Measurements from ENCODE around the gene LRRFIP1. TPM values are rescaled to one million over a fixed set of nuclear protein-coding genes. Genes with fewer than 3 reads are reported as not detected.

The LRRFIP1 gene
- total and polyA plus RNA-seq, 2 of the 13 experiments (the other 11 are each of a cell fraction or from before 2014, with no cell fraction given) = 15.9 to 40.5 TPM

DNA sequence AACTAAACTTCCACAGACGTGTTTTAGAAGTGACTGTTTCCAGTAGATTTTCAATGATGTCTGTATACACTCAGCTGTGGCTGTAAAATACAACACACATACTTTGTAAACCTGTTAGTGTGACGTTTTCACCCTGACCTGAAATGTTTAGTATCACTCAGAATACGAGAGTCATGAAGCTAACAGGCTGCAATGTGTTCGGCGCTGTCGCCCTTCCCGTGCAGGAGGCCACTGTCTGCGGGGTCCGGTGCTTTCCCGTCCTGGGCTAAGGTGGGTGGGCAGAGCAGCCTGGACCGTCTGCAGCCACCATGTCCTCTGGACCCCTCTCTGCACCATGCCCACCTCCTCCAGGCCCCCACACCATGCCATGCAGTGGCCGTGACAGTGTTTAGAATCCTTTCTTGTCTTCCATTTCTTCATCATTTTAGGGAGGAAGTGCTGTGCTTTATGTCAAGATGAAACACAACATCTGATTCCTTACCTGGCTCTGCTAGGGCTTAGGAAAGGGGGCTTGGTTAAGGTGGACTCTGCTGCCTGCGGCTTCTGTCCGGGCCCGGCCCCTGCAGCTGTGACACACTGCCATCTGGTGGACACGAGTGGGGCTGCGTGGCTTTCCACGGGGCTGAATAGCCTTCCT, 117.3 kb downstream of the LRRFIP1 start (continued):
- TF ChIP-seq, protein P1, sequence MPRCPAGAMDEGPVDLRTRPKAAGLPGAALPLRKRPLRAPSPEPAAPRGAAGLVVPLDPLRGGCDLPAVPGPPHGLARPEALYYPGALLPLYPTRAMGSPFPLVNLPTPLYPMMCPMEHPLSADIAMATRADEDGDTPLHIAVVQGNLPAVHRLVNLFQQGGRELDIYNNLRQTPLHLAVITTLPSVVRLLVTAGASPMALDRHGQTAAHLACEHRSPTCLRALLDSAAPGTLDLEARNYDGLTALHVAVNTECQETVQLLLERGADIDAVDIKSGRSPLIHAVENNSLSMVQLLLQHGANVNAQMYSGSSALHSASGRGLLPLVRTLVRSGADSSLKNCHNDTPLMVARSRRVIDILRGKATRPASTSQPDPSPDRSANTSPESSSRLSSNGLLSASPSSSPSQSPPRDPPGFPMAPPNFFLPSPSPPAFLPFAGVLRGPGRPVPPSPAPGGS (CRISPR knock-in tag; IDR thresholded peaks at IDR 0.05) = no peak
- TF ChIP-seq NFRKB (IDR thresholded peaks at IDR 0.05) = no peak
- TF ChIP-seq PHF8 (CRISPR knock-in tag; IDR thresholded peaks at IDR 0.05) = no peak
- TF ChIP-seq IKZF5 (CRISPR knock-in tag; IDR thresholded peaks at IDR 0.05) = peak; percentile 34; the same call in 1 of the 2 replicates
- peak; percentile 55; the same call in 1 of the 2 replicates for TF ChIP-seq FOXO1 (CRISPR knock-in tag; IDR thresholded peaks at IDR 0.05)
- 0 out of 2 replicates have a peak, but pooled peaks have one; percentile 28 for TF ChIP-seq FOXA3 (CRISPR knock-in tag; IDR thresholded peaks at IDR 0.05)
- TF ChIP-seq ZNF713 (CRISPR knock-in tag; IDR thresholded peaks at IDR 0.05) = 0 out of 2 replicates have a peak, but pooled peaks have one; percentile 58
- TF ChIP-seq MXD4 (CRISPR knock-in tag; IDR thresholded peaks at IDR 0.05) = peak; percentile 59; the same call in 1 of the 2 replicates
- TF ChIP-seq ATF7 (IDR thresholded peaks at IDR 0.05) = no peak
- no peak for TF ChIP-seq ATF7 (CRISPR knock-in tag; IDR thresholded peaks at IDR 0.05)
- TF ChIP-seq AGO1 (IDR thresholded peaks at IDR 0.05; ENCODE audit: low read depth, low read length, poor library complexity, severe bottlenecking) = peak; percentile 32
- no peak for TF ChIP-seq FOXM1 (CRISPR knock-in tag; IDR thresholded peaks at IDR 0.05)
- TF ChIP-seq RAD21 (CRISPR knock-in tag; IDR thresholded peaks at IDR 0.05) = peak; percentile 98
- no peak for TF ChIP-seq TAF1 (CRISPR knock-in tag; IDR thresholded peaks at IDR 0.05)
- 0 out of 2 replicates have a peak, but pooled peaks have one; percentile 64 for TF ChIP-seq MEF2D (CRISPR knock-in tag; IDR thresholded peaks at IDR 0.05)
- TF ChIP-seq TBL1XR1 (IDR thresholded peaks at IDR 0.05; ENCODE audit: borderline replicate concordance, low read length, partially characterized antibody) = no peak
- TF ChIP-seq, protein P2, sequence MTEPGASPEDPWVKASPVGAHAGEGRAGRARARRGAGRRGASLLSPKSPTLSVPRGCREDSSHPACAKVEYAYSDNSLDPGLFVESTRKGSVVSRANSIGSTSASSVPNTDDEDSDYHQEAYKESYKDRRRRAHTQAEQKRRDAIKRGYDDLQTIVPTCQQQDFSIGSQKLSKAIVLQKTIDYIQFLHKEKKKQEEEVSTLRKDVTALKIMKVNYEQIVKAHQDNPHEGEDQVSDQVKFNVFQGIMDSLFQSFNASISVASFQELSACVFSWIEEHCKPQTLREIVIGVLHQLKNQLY (CRISPR knock-in tag; IDR thresholded peaks at IDR 0.05) = 0 out of 2 replicates have a peak, but pooled peaks have one; percentile 31
- no peak for TF ChIP-seq SP2 (CRISPR knock-in tag; IDR thresholded peaks at IDR 0.05)
- TF ChIP-seq ZNF547 (CRISPR knock-in tag; IDR thresholded peaks at IDR 0.05) = no peak
- TF ChIP-seq MXD3 (CRISPR knock-in tag; IDR thresholded peaks at IDR 0.05) = no peak
- peak; percentile 56; the same call in 1 of the 2 replicates for TF ChIP-seq MYC (CRISPR knock-in tag; IDR thresholded peaks at IDR 0.05; ENCODE audit: borderline replicate concordance)
- TF ChIP-seq FOXK2 (IDR thresholded peaks at IDR 0.05) = no peak
- TF ChIP-seq, protein P3, sequence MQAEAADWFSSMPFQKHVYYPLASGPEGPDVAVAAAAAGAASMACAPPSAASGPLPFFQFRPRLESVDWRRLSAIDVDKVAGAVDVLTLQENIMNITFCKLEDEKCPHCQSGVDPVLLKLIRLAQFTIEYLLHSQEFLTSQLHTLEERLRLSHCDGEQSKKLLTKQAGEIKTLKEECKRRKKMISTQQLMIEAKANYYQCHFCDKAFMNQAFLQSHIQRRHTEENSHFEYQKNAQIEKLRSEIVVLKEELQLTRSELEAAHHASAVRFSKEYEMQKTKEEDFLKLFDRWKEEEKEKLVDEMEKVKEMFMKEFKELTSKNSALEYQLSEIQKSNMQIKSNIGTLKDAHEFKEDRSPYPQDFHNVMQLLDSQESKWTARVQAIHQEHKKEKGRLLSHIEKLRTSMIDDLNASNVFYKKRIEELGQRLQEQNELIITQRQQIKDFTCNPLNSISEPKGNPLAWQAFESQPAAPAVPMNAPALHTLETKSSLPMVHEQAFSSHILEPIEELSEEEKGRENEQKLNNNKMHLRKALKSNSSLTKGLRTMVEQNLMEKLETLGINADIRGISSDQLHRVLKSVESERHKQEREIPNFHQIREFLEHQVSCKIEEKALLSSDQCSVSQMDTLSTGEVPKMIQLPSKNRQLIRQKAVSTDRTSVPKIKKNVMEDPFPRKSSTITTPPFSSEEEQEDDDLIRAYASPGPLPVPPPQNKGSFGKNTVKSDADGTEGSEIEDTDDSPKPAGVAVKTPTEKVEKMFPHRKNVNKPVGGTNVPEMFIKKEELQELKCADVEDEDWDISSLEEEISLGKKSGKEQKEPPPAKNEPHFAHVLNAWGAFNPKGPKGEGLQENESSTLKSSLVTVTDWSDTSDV (CRISPR knock-in tag; IDR thresholded peaks at IDR 0.05) = no peak
- TF ChIP-seq SIX1 (CRISPR knock-in tag; IDR thresholded peaks at IDR 0.05; ENCODE audit: borderline replicate concordance) = no peak
- TF ChIP-seq, protein P4, sequence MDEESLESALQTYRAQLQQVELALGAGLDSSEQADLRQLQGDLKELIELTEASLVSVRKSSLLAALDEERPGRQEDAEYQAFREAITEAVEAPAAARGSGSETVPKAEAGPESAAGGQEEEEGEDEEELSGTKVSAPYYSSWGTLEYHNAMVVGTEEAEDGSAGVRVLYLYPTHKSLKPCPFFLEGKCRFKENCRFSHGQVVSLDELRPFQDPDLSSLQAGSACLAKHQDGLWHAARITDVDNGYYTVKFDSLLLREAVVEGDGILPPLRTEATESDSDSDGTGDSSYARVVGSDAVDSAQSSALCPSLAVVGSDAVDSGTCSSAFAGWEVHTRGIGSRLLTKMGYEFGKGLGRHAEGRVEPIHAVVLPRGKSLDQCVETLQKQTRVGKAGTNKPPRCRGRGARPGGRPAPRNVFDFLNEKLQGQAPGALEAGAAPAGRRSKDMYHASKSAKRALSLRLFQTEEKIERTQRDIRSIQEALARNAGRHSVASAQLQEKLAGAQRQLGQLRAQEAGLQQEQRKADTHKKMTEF (CRISPR knock-in tag; IDR thresholded peaks at IDR 0.05) = peak; percentile 71

All from HepG2 (cell line).